Measurements from ENCODE around the gene QPCTL. TPM values are rescaled to one million over a fixed set of nuclear protein-coding genes. Genes with fewer than 3 reads are reported as not detected.

Gene QPCTL
- total and polyA plus RNA-seq, 2 of the 13 experiments (the other 11 are each of a cell fraction or from before 2014, with no cell fraction given) = 16.0 to 19.1 TPM

GRCh38 chr19:45681391-45682015, 11.0 kb upstream of the QPCTL start (continued):
- TF ChIP-seq GFI1 (CRISPR knock-in tag; IDR thresholded peaks at IDR 0.05; ENCODE audit: borderline replicate concordance) (peak; percentile 56; the same call in 1 of the 2 replicates), ZNF605 (CRISPR knock-in tag; IDR thresholded peaks at IDR 0.05) (no peak; the same call in 1 of the 2 replicates), RARG (CRISPR knock-in tag; IDR thresholded peaks at IDR 0.05; ENCODE audit: low read depth) (no peak), ZBTB42 (CRISPR knock-in tag; IDR thresholded peaks at IDR 0.05) (no peak), IRF2 (CRISPR knock-in tag; IDR thresholded peaks at IDR 0.05) (0 out of 2 replicates have a peak, but pooled peaks have one; percentile 32), TFDP1 (CRISPR knock-in tag; IDR thresholded peaks at IDR 0.05; ENCODE audit: borderline replicate concordance) (0 out of 2 replicates have a peak, but pooled peaks have one; percentile 36), GPN1 (CRISPR knock-in tag; IDR thresholded peaks at IDR 0.05; ENCODE audit: borderline replicate concordance) (no peak), ZBTB10 (CRISPR knock-in tag; IDR thresholded peaks at IDR 0.05; ENCODE audit: borderline replicate concordance) (no peak), HOXA7 (CRISPR knock-in tag; IDR thresholded peaks at IDR 0.05) (no peak), ZNF407 (CRISPR knock-in tag; IDR thresholded peaks at IDR 0.05; ENCODE audit: not compliant biosample characterization) (no peak), MEIS1 (CRISPR knock-in tag; IDR thresholded peaks at IDR 0.05; ENCODE audit: borderline replicate concordance) (0 out of 2 replicates have a peak, but pooled peaks have one; percentile 24), NCOA5 (CRISPR knock-in tag; IDR thresholded peaks at IDR 0.05) (no peak), SRF (IDR thresholded peaks at IDR 0.05; ENCODE audit: low read depth, low read length) (no peak), ZNF572 (CRISPR knock-in tag; IDR thresholded peaks at IDR 0.05) (no peak), TFDP2 (CRISPR knock-in tag; IDR thresholded peaks at IDR 0.05) (0 out of 2 replicates have a peak, but pooled peaks have one; percentile 36)
